CD4-positive, alpha-beta T cell (primary cell): ENCODE results near the gene SNCA. TPM values are rescaled to one million over a fixed set of nuclear protein-coding genes. Genes with fewer than 3 reads are reported as not detected.

ENCODE experiments used
- ATAC-seq: fragments of 200-7000 bp; cut with Tn5 transposase; one replicate; pipeline ENCODE4 v1.10.0; 2022; ENCODE audit warnings: mild to moderate bottlenecking; ENCODE audit not compliant: poor library complexity
- CTCF ChIA-PET: fragments of 350-600 bp; sonication (Branson Sonifier 250); formaldehyde crosslinking; loops from one replicate; lab custom pipeline; 2021; ENCODE audit warnings: antibody characterized with exemption, inconsistent platforms; lab: Charles Lee
- POLR2A ChIA-PET: fragments of 350-600 bp; sonication (Branson Sonifier 250); formaldehyde crosslinking; loops from one replicate; lab custom pipeline; 2021; ENCODE audit warnings: antibody characterized with exemption, inconsistent platforms; lab: Charles Lee
- DNase-seq, 14 experiments: peaks; one replicate each; pipeline ENCODE4 v3.0.0-alpha.2; 2013 to 2020; ENCODE audit warnings: mixed read lengths in 2 of 14
- H3K27ac ChIP-seq, 2 donors: one replicate each; pipeline versions ENCODE4 v1.5.1 to v1.7.0; 2013; ENCODE audit warnings: low read length in 2 of 2, low read depth in 1 of 2, mild to moderate bottlenecking in 1 of 2
- H3K27me3 ChIP-seq, 2 experiments: 1 replicate in 1 of 2; 2 replicates in 1 of 2; pipeline versions ENCODE4 v1.6.1 to v1.7.0; 2013; ENCODE audit warnings: low read length in 2 of 2, control low read depth in 1 of 2, mild to moderate bottlenecking in 1 of 2, moderate library complexity in 1 of 2; ENCODE audit not compliant: insufficient read depth in 2 of 2, control insufficient read depth in 1 of 2
- H3K36me3 ChIP-seq: one replicate; pipeline ENCODE4 v1.6.1; 2013; ENCODE audit warnings: low read length, control low read depth; ENCODE audit not compliant: insufficient read depth
- H3K4me1 ChIP-seq: one replicate; pipeline ENCODE4 v1.6.1; 2013; ENCODE audit warnings: low read length, control low read depth; ENCODE audit not compliant: insufficient read depth
- H3K4me3 ChIP-seq: one replicate; pipeline ENCODE4 v1.5.1; 2013; ENCODE audit warnings: mild to moderate bottlenecking, low read length, moderate library complexity
- H3K9me3 ChIP-seq, 2 experiments: 1 replicate in 1 of 2; 2 replicates in 1 of 2; pipeline versions ENCODE4 v1.6.1 to v1.7.0; 2013; ENCODE audit warnings: low read length in 2 of 2, mild to moderate bottlenecking in 2 of 2, control low read depth in 1 of 2, moderate library complexity in 1 of 2; ENCODE audit not compliant: control insufficient read depth in 1 of 2, insufficient read depth in 1 of 2
- H3K27ac Mint-ChIP-seq: one replicate; pipeline ENCODE4 v1.8.0; 2020; ENCODE audit warnings: mixed read lengths
- H3K27me3 Mint-ChIP-seq: one replicate; pipeline ENCODE4 v1.8.0; 2021; ENCODE audit warnings: mixed read lengths
- H3K36me3 Mint-ChIP-seq: one replicate; pipeline ENCODE4 v1.8.0; 2021; ENCODE audit warnings: low read depth, mixed read lengths
- H3K4me1 Mint-ChIP-seq: one replicate; pipeline ENCODE4 v1.8.0; 2021; ENCODE audit warnings: low read depth, mixed read lengths
- H3K4me3 Mint-ChIP-seq: one replicate; pipeline ENCODE4 v1.8.0; 2020; ENCODE audit warnings: mild to moderate bottlenecking, mixed read lengths
- H3K9me3 Mint-ChIP-seq: one replicate; pipeline ENCODE4 v1.8.0; 2020; ENCODE audit warnings: mixed read lengths
- CTCF ChIP-seq: fragments of 200-600 bp; IDR thresholded peaks from one replicate; pipeline ENCODE4 v1.8.0; 2022; ENCODE audit warnings: antibody characterized with exemption, mild to moderate bottlenecking
- intact Hi-C, 2 experiments: fragments of 100-400 bp; cut with DNase I in 1 of 2; cut with micrococcal nuclease in 1 of 2; formaldehyde crosslinking; loops; one replicate each; pipeline versions ENCODE4 v1.15.1 to v1.9.0; 2023 to 2025; cut with DNase I, micrococcal nuclease
- total RNA-seq, 174 experiments: library from RNA in 2 of 174; stranded (reverse) in 2 of 174; gene quantifications; one replicate each; pipeline ENCODE4 v1.2.3 and lab custom pipeline; 2021 to 2026

The SNCA gene
- total RNA-seq, 2 experiments from 2014 or later = not detected

- Mint-ChIP-seq H3K36me3 (no peaks in the 10 kb centered on the region), H3K4me1 (no peaks in the 10 kb centered on the region), H3K27ac (no peak overlapping the region), H3K27me3 (no peaks in the 10 kb centered on the region), H3K4me3 (no peak overlapping the region), H3K9me3 (no peaks in the 10 kb centered on the region)
- Histone ChIP-seq H3K36me3 (no peaks in the 10 kb centered on the region), H3K4me1 (no peaks in the 10 kb centered on the region), H3K27me3 (peaks cover 0 to 5% of the 10 kb centered on the region in 2 experiments), H3K9me3 (no peaks in the 10 kb centered on the region), H3K27ac (no peak overlapping the region), H3K4me3 (no peak overlapping the region)
- DNase-seq (no peak), ATAC-seq (no peak)
- CTCF ChIA-PET = no interaction called here
- intact Hi-C loops = no loop called here
- no peak for TF ChIP-seq CTCF
- POLR2A ChIA-PET = no interaction called here
Measured at GRCh38 chr4:89797117-89797516, 39.8 kb downstream of the SNCA start.

- ATAC-seq (no peak), DNase-seq (no peak)
- H3K36me3 ChIP-seq = no peaks in the 10 kb centered on the region
- Mint-ChIP-seq H3K9me3 (no peaks in the 10 kb centered on the region), H3K36me3 (no peaks in the 10 kb centered on the region), H3K27ac (no peak overlapping the region), H3K27me3 (peaks cover 4% of the 10 kb centered on the region), H3K4me3 (no peak overlapping the region), H3K4me1 (no peaks in the 10 kb centered on the region)
- ChIA-PET POLR2A (no interaction called here), CTCF (no interaction called here)
- H3K4me3 ChIP-seq = no peak overlapping the region
- no peaks in the 10 kb centered on the region for H3K9me3 ChIP-seq
- no peak overlapping the region for H3K27ac ChIP-seq
- no peaks in the 10 kb centered on the region for H3K27me3 ChIP-seq
- intact Hi-C loops = no loop called here
- H3K4me1 ChIP-seq = no peaks in the 10 kb centered on the region
- no peak for TF ChIP-seq CTCF
Measured at GRCh38 chr4:89788206-89789072, 48.5 kb downstream of the SNCA start.

- Mint-ChIP-seq H3K27ac (no peak overlapping the region), H3K36me3 (no peaks in the 10 kb centered on the region), H3K27me3 (peaks cover 4% of the 10 kb centered on the region), H3K4me3 (no peak overlapping the region), H3K9me3 (no peaks in the 10 kb centered on the region), H3K4me1 (no peaks in the 10 kb centered on the region)
- no peak for TF ChIP-seq CTCF
- H3K4me3 ChIP-seq = no peak overlapping the region
- H3K4me1 ChIP-seq = no peaks in the 10 kb centered on the region
- H3K9me3 ChIP-seq = no peaks in the 10 kb centered on the region
- DNase-seq (no peak), ATAC-seq (no peak)
- intact Hi-C loops = no loop called here
- H3K27me3 ChIP-seq = no peaks in the 10 kb centered on the region
- no peaks in the 10 kb centered on the region for H3K36me3 ChIP-seq
- POLR2A ChIA-PET = no interaction called here
- H3K27ac ChIP-seq = no peak overlapping the region
- CTCF ChIA-PET = no interaction called here
Measured at GRCh38 chr4:89784686-89785231, 52.2 kb downstream of the SNCA start.
